Fibroblast of lung (primary cell): ENCODE measurements around the gene APBA1. TPM values are rescaled to one million over a fixed set of nuclear protein-coding genes. Genes with fewer than 3 reads are reported as not detected.

Source experiments
- DNase-seq, 2 donors: peaks; one replicate each; pipeline versions ENCODE4 v3.0.0 to v3.0.0-alpha.2; 2010; ENCODE audit warnings: low read depth in 2 of 2
- H2AFZ ChIP-seq: 2 replicates; pipeline ENCODE4 v1.5.1; 2012; ENCODE audit warnings: low read length, control low read depth, inconsistent platforms
- H3K27ac ChIP-seq: 2 replicates; pipeline ENCODE4 v1.5.1; 2011; ENCODE audit warnings: low read length, control low read depth; ENCODE audit not compliant: insufficient read depth
- H3K27me3 ChIP-seq: 2 replicates; pipeline ENCODE4 v1.5.1; 2011; ENCODE audit warnings: mild to moderate bottlenecking, low read length; ENCODE audit not compliant: control insufficient read depth, insufficient read depth
- H3K36me3 ChIP-seq: 2 replicates; pipeline ENCODE4 v1.5.1; 2011; ENCODE audit warnings: low read length; ENCODE audit not compliant: control insufficient read depth, insufficient read depth
- H3K4me1 ChIP-seq: 2 replicates; pipeline ENCODE4 v1.5.1; 2011; ENCODE audit warnings: low read length; ENCODE audit not compliant: control insufficient read depth, insufficient read depth; ENCODE audit errors: extremely low read depth
- H3K4me2 ChIP-seq: 2 replicates; pipeline ENCODE4 v1.5.1; 2011; ENCODE audit warnings: low read length, control low read depth; ENCODE audit not compliant: insufficient read depth; ENCODE audit errors: extremely low read depth
- H3K4me3 ChIP-seq, 4 experiments: fragments of 200-600 bp in 1 of 4; sonication (generic) in 1 of 4; replicated peaks in 1 of 4; 2 replicates each; pipeline ENCODE4 v1.5.1; 2011 to 2016; ENCODE audit warnings: low read length in 4 of 4, low read depth in 3 of 4, mild to moderate bottlenecking in 3 of 4, control low read depth in 2 of 4, inconsistent platforms in 1 of 4, mixed read lengths in 1 of 4; ENCODE audit not compliant: insufficient read depth in 1 of 4; ENCODE audit errors: control extremely low read depth in 1 of 4
- H3K79me2 ChIP-seq: 2 replicates; pipeline ENCODE4 v1.5.1; 2012; ENCODE audit warnings: mild to moderate bottlenecking, low read length, inconsistent platforms; ENCODE audit not compliant: control insufficient read depth, insufficient read depth
- H3K9ac ChIP-seq: 2 replicates; pipeline ENCODE4 v1.5.1; 2011; ENCODE audit warnings: mild to moderate bottlenecking, low read length, control low read depth; ENCODE audit not compliant: insufficient read depth
- H3K9me3 ChIP-seq: 2 replicates; pipeline ENCODE4 v1.5.1; 2012; ENCODE audit warnings: low read depth, low read length; ENCODE audit not compliant: control insufficient read depth, insufficient read depth
- H4K20me1 ChIP-seq: 2 replicates; pipeline ENCODE4 v1.5.1; 2011; ENCODE audit warnings: low read length; ENCODE audit not compliant: control insufficient read depth, insufficient read depth; ENCODE audit errors: extremely low read depth
- CTCF ChIP-seq, 2 donors: IDR thresholded peaks in 1 of 2; conservative IDR thresholded peaks in 1 of 2; 1 replicate in 1 of 2; 2 replicates in 1 of 2; pipeline ENCODE4 v1.5.1; 2011 to 2012; ENCODE audit warnings: low read length in 2 of 2, control low read depth in 1 of 2, inconsistent platforms in 1 of 2, low read depth in 1 of 2, mild to moderate bottlenecking in 1 of 2
- EZH2 ChIP-seq: IDR thresholded peaks from 2 replicates; pipeline ENCODE4 v1.5.1; 2012; ENCODE audit warnings: low read length, control low read depth, mild to moderate bottlenecking; ENCODE audit errors: missing control alignments
- polyA plus RNA-seq, 2 donors: library from polyadenylated mRNA; depleted of rRNA in 1 of 2; stranded (reverse) in 1 of 2; unstranded in 1 of 2; fragments of >200 nt; gene quantifications; 2 replicates each; pipeline ENCODE4 v1.2.1, GENCODE V29; 2011 to 2012; ENCODE audit warnings: missing spikeins in 1 of 2
- total RNA-seq: library from RNA; depleted of rRNA; stranded (reverse); fragments of >200 nt; gene quantifications from 2 replicates; pipeline ENCODE4 v1.2.1, GENCODE V29; 2014

Gene APBA1
- total and polyA plus RNA-seq, 2 donors (not counting 1 experiment from before 2014, with no cell fraction given) = 5.0 to 8.8 TPM

GRCh38 chr9:69476016-69476415, 196.2 kb downstream of the APBA1 start:
- H3K4me1 ChIP-seq = no peaks in the 10 kb centered on the region
- no peak overlapping the region for H3K9ac ChIP-seq
- TF ChIP-seq EZH2 = no peak
- no peak for TF ChIP-seq CTCF (conservative IDR thresholded peaks at IDR 0.05 in 1 of 2, IDR thresholded peaks at IDR 0.05 in 1 of 2; ENCODE audit: low read depth in 1 of 2, low read length in 2 of 2)
- H3K27ac ChIP-seq = no peak overlapping the region
- no peaks in the 10 kb centered on the region for H3K27me3 ChIP-seq
- H3K4me3 ChIP-seq = no peak overlapping the region
- H3K9me3 ChIP-seq = no peaks in the 10 kb centered on the region
- no peaks in the 10 kb centered on the region for H4K20me1 ChIP-seq
- DNase-seq = no peak
- H2AFZ ChIP-seq = no peak overlapping the region
- H3K4me2 ChIP-seq = no peak overlapping the region
- no peaks in the 10 kb centered on the region for H3K36me3 ChIP-seq
- no peaks in the 10 kb centered on the region for H3K79me2 ChIP-seq

- Histone ChIP-seq H4K20me1 (no peaks in the 10 kb centered on the region), H3K36me3 (no peaks in the 10 kb centered on the region), H3K9me3 (no peaks in the 10 kb centered on the region), H3K4me3 (no peak overlapping the region), H3K27me3 (no peaks in the 10 kb centered on the region), H3K4me1 (no peaks in the 10 kb centered on the region), H3K4me2 (no peak overlapping the region), H3K79me2 (no peaks in the 10 kb centered on the region), H3K9ac (no peak overlapping the region), H3K27ac (no peak overlapping the region), H2AFZ (no peak overlapping the region)
- DNase-seq = no peak
- TF ChIP-seq CTCF (conservative IDR thresholded peaks at IDR 0.05 in 1 of 2, IDR thresholded peaks at IDR 0.05 in 1 of 2; ENCODE audit: low read depth in 1 of 2, low read length in 2 of 2) (no peak), EZH2 (no peak)
Observed at GRCh38 chr9:69474821-69475220, 197.3 kb downstream of the APBA1 start.

GRCh38 chr9:69472101-69472620, 200.0 kb downstream of the APBA1 start:
- Histone ChIP-seq H3K9ac (no peak overlapping the region), H3K79me2 (no peaks in the 10 kb centered on the region), H3K36me3 (no peaks in the 10 kb centered on the region), H3K4me3 (no peak overlapping the region), H3K9me3 (no peaks in the 10 kb centered on the region), H4K20me1 (no peaks in the 10 kb centered on the region), H3K4me2 (no peak overlapping the region), H2AFZ (no peak overlapping the region), H3K4me1 (no peaks in the 10 kb centered on the region), H3K27ac (no peak overlapping the region), H3K27me3 (no peaks in the 10 kb centered on the region)
- TF ChIP-seq CTCF (conservative IDR thresholded peaks at IDR 0.05 in 1 of 2, IDR thresholded peaks at IDR 0.05 in 1 of 2; ENCODE audit: low read depth in 1 of 2, low read length in 2 of 2) (no peak), EZH2 (no peak)
- DNase-seq = no peak
